GM19372 (cell line): Measurements from ENCODE around the gene ID3.

ENCODE experiments used
- ATAC-seq: cut with Tn5 transposase; IDR thresholded peaks from one replicate; pipeline ENCODE4 v1.9.1; 2021; ENCODE audit warnings: mild to moderate bottlenecking, low read depth, moderate library complexity; ENCODE audit not compliant: unreplicated experiment

Gene ID3

DNA sequence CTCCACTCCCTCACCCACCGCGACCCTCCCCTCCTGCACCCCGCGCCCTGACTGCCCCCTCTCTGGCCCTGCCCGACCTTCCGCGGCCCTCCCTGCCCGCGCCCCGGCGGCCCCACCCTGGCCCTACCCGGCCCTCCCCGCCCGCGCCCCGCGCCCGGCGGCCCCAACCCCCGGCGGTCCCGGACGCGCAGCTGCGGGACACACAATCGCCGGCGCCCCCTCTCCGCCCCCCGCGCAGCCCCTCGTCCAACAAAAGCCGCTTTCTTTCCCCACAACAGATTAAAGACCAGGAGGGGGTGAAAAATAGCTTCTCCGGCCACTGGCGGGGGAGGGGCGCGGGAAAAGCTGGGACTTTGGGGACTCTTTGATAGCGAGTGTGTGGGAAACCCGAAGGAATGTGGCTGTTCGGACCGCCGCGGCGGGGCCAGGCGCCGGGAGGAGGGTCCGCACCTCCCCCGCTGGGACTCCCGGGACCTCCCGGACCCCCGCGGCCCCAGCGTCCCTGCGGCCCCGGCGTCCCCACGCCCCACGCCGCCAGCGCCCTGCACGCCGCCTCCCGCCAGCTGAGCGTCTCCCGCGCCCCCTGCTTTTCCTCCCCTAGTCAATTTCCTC, 8.8 kb upstream of the ID3 start:
- ATAC-seq: no peak

DNA sequence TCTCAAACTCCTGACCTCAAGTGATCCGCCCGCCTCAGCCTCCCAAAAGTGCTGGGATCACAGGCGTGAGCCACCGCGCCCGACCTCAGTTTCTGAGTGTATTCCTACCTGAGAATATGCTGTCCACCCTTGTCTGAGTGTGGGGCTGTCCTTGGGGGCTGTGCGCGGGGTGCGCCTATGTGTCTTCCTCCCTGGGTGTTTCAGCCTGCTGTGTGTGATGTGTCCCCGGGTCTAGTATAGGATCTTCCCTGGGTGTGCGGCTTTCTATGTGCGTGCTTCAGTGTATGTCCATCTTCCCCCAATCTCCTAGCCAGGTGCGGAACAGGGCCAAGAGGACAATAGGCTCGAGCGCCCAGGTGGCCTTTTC, 8.3 kb upstream of the ID3 start:
- ATAC-seq: no peak

DNA sequence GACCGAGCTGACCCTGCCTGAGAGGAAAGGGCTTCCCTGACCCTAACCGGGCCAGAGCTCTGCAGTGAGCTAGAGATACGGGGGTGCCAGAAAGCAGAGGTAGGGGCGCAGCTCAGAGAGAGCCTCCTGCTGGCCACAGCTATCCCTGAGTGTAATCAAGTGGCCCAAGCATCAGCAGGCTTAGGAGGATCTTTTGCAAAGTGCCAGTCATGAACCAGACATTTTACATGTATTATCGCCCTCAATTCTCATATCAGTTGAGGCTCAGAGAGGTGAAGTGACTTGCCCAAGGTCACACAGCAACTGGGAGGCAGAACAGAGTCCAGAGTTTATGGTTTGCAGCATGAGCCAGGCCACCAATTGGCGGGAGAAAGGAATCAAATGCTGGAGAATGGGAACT, 7.0 kb upstream of the ID3 start:
- ATAC-seq: no peak

GRCh38 chr1:23565776-23566175, 6.5 kb upstream of the ID3 start:
- no peak for ATAC-seq

DNA sequence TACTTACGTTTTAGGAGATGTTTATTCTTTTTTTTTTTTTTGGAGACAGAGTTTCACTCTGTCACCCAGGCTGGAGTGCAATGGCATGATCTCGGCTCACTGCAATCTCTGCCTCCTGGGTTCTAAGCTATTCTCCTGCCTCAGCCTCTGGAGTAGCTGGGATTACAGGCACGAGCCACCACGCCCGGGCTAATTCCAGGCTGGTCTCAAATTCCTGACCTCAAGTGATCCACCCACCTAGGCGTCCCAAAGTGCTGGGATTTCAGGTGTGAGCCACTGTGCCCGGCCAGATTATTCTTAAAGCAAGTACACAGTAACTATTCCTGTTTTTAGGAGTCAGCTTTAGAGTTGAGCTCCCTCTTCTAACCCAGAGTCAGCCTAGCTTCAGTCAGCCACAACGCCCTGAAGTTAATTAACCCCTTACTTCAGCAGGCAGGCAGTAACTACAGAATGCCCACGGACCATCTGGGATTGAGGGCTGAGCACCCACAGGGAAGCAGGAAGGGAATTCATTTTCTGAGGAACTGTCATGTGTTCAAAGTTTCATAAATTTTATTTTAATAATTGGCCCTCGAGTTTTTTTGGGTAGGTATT, 5.3 kb upstream of the ID3 start:
- no peak for ATAC-seq

- ATAC-seq: no peak
These were observed 4.6 kb upstream of the ID3 start for GRCh38 chr1:23563755-23564374.

DNA sequence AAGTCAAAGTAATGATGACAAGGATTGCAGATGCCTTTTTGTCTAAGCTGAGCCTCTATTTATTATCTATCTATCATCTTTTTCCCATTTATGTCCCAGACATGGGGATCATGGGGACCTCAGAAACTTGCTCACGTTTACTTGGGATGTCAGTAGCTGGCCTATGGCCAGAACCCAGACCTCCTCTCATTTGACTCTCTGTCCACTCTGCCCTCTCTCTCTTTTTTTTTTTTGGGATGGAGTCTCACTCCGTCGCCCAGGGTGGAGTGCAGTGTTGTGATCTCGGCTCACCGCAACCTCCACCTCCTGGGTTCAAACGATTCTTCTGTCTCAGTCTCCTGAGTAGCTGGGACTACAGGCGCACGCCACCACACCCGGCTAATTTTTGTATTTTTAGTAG, 3.7 kb upstream of the ID3 start:
- ATAC-seq: no peak

DNA sequence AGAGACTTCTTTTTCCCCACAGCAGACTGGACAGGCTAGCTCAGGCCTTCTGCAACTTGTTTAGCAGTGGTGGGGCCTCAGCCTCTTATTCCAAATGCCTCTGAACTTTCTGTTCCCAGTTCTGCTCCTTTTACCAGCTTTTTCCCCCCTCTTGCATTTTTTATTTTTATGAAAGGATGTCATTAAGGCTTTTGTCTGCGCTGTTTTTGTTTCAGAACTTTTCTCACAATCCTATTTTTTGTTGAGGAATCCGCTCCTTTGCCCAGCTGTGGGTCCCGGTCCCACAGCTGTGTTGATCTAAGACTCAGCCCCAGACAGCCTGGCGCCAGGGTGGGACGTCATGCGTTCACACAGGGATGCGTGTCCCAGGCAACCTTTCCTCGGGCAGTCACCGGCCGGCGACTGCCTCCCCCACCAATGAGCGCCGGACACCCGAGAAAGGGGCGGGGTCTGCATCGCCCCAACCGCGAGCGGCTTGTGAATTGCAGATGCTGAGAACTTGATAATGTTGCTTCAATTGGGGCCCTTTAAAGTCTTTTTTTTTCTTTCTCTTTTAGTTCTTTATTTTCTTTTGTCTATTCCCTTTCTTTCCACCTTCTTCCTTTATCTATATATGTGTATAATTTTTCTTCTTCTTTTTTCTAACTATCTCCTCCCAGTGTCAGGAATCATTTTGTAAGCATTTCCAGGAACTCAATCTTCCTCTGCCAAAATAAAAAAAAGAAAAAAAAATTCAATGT, 3.0 kb upstream of the ID3 start:
- ATAC-seq: no peak

- no peak for ATAC-seq
These were observed 2.5 kb upstream of the ID3 start for GRCh38 chr1:23561813-23562100.

- no peak for ATAC-seq
These were observed 1.9 kb upstream of the ID3 start for GRCh38 chr1:23561076-23561812.

- ATAC-seq: no peak
These were observed 862 bp upstream of the ID3 start for GRCh38 chr1:23559985-23560741.

DNA sequence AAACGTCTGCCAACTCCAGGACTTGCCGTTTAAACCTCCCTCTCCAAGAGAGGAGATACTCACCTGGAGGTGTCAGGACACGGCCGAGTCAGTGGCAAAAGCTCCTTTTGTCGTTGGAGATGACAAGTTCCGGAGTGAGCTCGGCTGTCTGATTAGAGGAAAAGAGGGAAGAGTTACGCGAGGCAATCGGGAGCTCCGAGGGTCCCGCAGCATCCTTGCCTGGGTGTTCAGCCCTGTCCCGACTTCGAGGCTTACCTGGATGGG, 497 bp downstream of the ID3 start:
- no peak for ATAC-seq

GRCh38 chr1:23558140-23558871, 995 bp downstream of the ID3 start:
- no peak for ATAC-seq

GRCh38 chr1:23557471-23558124, 1.7 kb downstream of the ID3 start:
- ATAC-seq: no peak

DNA sequence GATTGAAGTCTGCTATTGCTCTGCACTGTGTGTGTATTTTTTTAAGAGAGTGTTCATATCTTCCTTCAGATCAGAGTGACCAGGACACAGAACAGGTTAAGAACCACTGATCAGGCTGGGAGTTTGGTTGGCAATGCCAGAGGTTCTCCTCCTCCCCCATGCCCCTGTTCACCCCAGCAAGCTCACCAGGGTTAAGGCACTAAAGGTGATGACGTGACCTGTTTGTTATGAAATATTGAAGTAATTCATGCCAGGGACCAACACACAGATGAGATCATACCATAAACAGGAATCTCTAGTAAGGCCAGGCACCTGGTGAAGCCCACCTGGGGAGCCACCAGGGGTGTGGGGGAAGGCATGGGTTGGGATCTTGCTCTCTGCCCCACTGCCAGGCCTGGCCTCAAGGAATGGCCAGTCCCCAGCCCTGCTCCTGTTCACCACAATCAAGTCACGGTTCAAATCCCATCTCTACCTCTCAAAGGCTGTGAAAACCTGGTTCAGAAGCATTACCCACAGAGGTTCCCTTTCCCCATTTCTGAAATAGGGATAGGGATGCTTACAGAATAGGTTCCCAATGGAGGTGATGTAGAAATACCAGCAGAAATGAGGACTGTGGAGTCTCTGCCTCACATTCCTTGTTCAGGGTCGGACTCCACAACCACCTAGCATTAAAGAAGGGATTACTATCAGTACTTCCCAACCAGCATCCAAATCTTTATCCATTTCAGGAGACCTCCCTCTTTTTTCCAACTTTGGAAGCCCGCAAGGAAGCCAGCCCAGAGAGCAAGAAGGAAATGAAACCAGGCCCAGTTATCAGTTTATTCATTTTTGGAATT, 2.4 kb downstream of the ID3 start:
- ATAC-seq: no peak

DNA sequence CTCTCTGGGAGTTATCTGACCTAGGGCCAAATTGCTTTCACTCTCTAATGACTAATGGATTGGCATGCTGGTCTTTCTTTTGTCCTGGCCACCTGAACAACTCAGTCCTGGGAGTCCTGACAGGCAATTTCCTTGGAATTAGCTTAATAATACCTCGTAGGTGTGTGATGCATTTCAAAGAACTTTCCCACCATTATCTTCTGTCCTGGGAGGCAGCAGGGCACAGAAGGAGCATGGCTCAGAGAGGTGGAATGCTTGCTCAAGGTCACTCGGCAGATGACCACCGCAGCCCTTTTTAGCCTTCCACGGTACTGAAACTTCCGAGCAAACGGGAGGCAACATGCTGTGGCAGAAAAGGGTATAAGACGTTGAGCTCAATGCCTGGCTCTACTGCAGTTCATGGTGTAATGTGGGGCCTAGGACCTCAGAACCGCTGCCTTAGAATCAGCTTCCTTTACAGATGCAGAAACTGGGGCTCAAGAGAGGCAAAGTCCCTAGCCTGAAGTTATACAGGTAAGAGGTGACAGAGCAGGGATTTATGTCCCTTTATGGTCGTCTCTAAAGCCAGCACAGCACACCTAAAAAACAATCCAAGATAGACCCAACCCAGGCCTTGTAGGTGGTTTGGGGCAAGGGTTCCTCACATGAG, 3.2 kb downstream of the ID3 start:
- no peak for ATAC-seq

DNA sequence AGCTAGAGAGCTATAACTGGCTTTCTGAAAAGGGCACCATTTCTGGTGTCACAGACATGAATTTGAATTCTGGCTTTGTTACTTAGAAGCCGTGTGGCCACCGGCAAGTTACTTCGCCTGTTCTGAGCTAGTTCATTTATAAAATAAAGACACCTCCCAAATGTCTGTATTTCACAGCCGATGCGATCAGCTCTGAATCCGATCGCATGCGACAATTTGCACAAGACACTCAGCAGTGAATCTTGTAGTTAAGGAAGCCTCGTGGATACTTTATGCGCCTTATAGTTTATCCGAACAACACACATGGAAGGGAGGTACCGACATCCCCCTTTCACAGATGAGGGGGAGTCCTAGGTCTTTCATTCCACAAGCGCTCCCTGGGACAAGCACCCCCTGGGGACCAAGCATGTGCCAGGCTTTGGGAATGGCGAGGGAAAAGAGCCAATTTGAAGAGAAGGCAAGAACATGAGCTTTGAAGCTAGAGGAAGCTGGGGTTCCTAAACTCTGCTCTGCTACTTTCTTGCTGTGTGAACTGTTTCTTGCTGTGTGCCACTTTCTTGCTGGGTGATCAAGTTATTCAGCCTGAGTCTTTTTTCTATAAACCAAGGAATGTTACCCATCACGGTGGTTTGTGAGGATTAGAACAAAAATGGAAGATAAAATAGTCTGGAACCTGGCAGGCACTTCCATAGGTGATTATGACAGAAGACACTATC, 3.9 kb downstream of the ID3 start:
- no peak for ATAC-seq
